Amniotic stem cell (primary cell): Measurements from ENCODE around the gene DHRSX.
"Not testable (repeated sequence)": the region's sequence is repeated elsewhere in the genome, so short reads cannot be mapped to it uniquely, and the experiment has no call there.

Source experiments
- DNase-seq: peaks from one replicate; lab custom pipeline; 2025; lab: John Stamatoyannopoulos, UW

The DHRSX gene

GRCh38 chrX:2519638-2520037, 18.9 kb upstream of the DHRSX start:
- DNase-seq: not testable (repeated sequence)

GRCh38 chrX:2517055-2517454, 16.3 kb upstream of the DHRSX start:
- no peak for DNase-seq

GRCh38 chrX:2516623-2517022, 15.8 kb upstream of the DHRSX start:
- no peak for DNase-seq

- DNase-seq: no peak
Measured at GRCh38 chrX:2514131-2514530, 13.4 kb upstream of the DHRSX start.

GRCh38 chrX:2513121-2513664, 12.4 kb upstream of the DHRSX start:
- no peak for DNase-seq

- no peak for DNase-seq
Measured at GRCh38 chrX:2512501-2512900, 11.7 kb upstream of the DHRSX start.

GRCh38 chrX:2511326-2511725, 10.6 kb upstream of the DHRSX start:
- no peak for DNase-seq

- DNase-seq: no peak
Measured at GRCh38 chrX:2508648-2509335, 8.0 kb upstream of the DHRSX start.

GRCh38 chrX:2507904-2508627, 7.3 kb upstream of the DHRSX start:
- no peak for DNase-seq

GRCh38 chrX:2507196-2507595, 6.4 kb upstream of the DHRSX start:
- no peak for DNase-seq

GRCh38 chrX:2505341-2505740, 4.6 kb upstream of the DHRSX start:
- not testable (repeated sequence) for DNase-seq

GRCh38 chrX:2504706-2505332, 4.0 kb upstream of the DHRSX start:
- no peak for DNase-seq

GRCh38 chrX:2503591-2504500, 3.1 kb upstream of the DHRSX start:
- DNase-seq: no peak

GRCh38 chrX:2502668-2503519, 2.1 kb upstream of the DHRSX start:
- no peak for DNase-seq

- no peak for DNase-seq
Measured at GRCh38 chrX:2502120-2502667, 1.4 kb upstream of the DHRSX start.

GRCh38 chrX:2501559-2502102, 855 bp upstream of the DHRSX start:
- DNase-seq: no peak

- no peak for DNase-seq
Measured at GRCh38 chrX:2500091-2500802, 529 bp downstream of the DHRSX start.

- DNase-seq: no peak
Measured at GRCh38 chrX:2499507-2499906, 1.3 kb downstream of the DHRSX start.

- no peak for DNase-seq
Measured at GRCh38 chrX:2498781-2499302, 1.9 kb downstream of the DHRSX start.
